ENCODE data around the gene TNKS2. TPM values are rescaled to one million over a fixed set of nuclear protein-coding genes. Genes with fewer than 3 reads are reported as not detected.

The TNKS2 gene
- total and polyA plus RNA-seq, 7 donors: 6.3 to 49.5 (median 29.8) TPM

DNA sequence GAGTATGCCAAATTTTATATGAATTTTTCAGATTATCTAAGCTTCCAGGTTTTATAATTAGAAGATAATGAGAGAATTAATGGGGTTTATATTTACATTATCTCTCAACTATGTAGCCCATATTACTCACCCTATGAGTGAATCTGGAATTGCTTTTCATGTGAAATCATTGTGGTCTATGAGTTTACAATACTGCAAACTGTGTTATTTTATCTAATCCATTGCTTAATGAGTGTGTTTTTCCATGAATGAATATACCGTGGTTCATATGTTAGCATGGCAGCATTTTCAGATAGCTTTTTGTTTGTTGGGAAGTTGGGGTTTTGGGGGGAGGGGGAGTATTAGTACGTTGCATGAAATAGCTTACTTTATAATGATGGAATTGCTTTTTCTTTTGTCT is 66.5 kb downstream of the TNKS2 start:
- TF ChIP-seq, protein P1, sequence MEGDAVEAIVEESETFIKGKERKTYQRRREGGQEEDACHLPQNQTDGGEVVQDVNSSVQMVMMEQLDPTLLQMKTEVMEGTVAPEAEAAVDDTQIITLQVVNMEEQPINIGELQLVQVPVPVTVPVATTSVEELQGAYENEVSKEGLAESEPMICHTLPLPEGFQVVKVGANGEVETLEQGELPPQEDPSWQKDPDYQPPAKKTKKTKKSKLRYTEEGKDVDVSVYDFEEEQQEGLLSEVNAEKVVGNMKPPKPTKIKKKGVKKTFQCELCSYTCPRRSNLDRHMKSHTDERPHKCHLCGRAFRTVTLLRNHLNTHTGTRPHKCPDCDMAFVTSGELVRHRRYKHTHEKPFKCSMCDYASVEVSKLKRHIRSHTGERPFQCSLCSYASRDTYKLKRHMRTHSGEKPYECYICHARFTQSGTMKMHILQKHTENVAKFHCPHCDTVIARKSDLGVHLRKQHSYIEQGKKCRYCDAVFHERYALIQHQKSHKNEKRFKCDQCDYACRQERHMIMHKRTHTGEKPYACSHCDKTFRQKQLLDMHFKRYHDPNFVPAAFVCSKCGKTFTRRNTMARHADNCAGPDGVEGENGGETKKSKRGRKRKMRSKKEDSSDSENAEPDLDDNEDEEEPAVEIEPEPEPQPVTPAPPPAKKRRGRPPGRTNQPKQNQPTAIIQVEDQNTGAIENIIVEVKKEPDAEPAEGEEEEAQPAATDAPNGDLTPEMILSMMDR (IDR thresholded peaks at IDR 0.05): no peak
- DNase-seq (no peak), ATAC-seq (no peak)
- Histone ChIP-seq H3K27me3 (ENCODE audit: insufficient read depth in 3 of 3, low read length in 2 of 3) (no peaks in the 10 kb centered on the region), H3K4me3 (no peak overlapping the region), H3K4me1 (no peaks in the 10 kb centered on the region), H3K9me3 (no peaks in the 10 kb centered on the region), H3K36me3 (ENCODE audit: insufficient read depth in 1 of 2, low read depth in 1 of 2) (peaks cover 11 to 74% of the 10 kb centered on the region in 2 donors), H3K27ac (no peak overlapping the region)
- WGBS, 3 donors: 66 to 83% (median 76%) methylated on average over 2 of the region's 2 CpGs
- intact Hi-C loops (cut with DNase I): loop anchor here (5.0 to 10.0 kb wide), 2 partner anchors 42 to 610 kb away; no protein-coding TSS in a partner anchor

DNA sequence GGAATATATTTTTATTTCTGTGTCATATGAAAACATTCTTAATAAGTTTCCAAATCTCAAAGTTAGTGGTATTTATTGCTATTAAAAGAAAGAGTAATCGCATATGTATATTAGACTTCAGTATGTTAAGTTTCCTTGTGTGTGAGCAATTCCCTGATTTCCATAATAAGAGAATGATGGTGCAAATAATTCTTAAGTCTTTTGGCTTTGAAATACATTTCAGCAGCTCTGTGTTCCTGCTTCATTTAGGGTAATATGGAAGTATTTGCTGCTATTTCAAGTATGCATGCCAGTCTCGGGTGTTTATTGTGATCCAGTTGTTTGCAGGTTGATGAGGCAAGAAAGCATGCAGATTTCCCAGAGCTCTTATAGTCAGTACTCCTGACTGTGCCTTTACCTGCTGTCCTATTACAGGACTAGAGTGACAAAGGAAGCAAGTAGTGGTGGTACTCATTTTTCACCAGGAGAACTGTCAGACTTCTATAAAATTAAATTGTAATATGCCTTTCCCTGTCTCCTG is 67.4 kb downstream of the TNKS2 start:
- TF ChIP-seq, protein P1 (IDR thresholded peaks at IDR 0.05): no peak
- ATAC-seq (no peak), DNase-seq (no peak)
- H3K36me3 ChIP-seq (ENCODE audit: insufficient read depth in 1 of 2, low read depth in 1 of 2): peaks cover 6 to 66% of the 10 kb centered on the region in 2 donors
- no peaks in the 10 kb centered on the region for H3K9me3 ChIP-seq
- no peaks in the 10 kb centered on the region for H3K4me1 ChIP-seq
- no peak overlapping the region for H3K27ac ChIP-seq
- 68 to 74% (median 73%) methylated on average over 2 of the region's 2 CpGs for WGBS, 3 donors
- no peaks in the 10 kb centered on the region for H3K27me3 ChIP-seq (ENCODE audit: insufficient read depth in 3 of 3, low read length in 2 of 3)
- no peak overlapping the region for H3K4me3 ChIP-seq
- intact Hi-C loops (cut with DNase I): loop anchor here in 1 of 2 donors (10.0 kb wide), 1 partner anchor 609 kb away; no protein-coding TSS in a partner anchor

DNA sequence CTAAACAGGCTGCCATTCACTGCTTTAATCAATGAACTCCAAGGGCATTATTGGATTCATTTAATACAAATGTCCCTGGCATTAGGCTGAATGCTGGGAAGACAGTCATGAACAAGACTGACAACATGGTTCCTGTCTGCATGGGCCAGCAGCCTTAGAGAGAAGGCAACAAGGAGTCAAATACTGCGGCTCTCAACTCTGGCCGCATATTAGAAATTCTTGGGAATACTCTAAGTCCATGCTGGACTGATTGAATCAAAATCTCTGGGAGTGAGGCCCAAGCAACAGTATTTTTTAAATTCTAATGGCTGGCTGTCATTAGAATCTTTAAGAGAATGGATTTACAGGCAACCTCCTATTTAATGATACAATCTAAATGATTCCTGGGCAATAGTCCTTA is 76.9 kb downstream of the TNKS2 start:
- DNase-seq (no peak), ATAC-seq (no peak)
- Histone ChIP-seq H3K27me3 (ENCODE audit: insufficient read depth in 3 of 3, low read length in 2 of 3) (no peaks in the 10 kb centered on the region), H3K9me3 (no peaks in the 10 kb centered on the region), H3K4me1 (no peaks in the 10 kb centered on the region), H3K27ac (no peak overlapping the region), H3K36me3 (ENCODE audit: insufficient read depth in 1 of 2, low read depth in 1 of 2) (no peaks in the 10 kb centered on the region), H3K4me3 (no peak overlapping the region)
- intact Hi-C loops (cut with DNase I): no loop called here
- WGBS, 3 donors: 88 to 95% (median 93%) methylated on average over 2 of the region's 2 CpGs
- TF ChIP-seq, protein P1 (IDR thresholded peaks at IDR 0.05): no peak

DNA sequence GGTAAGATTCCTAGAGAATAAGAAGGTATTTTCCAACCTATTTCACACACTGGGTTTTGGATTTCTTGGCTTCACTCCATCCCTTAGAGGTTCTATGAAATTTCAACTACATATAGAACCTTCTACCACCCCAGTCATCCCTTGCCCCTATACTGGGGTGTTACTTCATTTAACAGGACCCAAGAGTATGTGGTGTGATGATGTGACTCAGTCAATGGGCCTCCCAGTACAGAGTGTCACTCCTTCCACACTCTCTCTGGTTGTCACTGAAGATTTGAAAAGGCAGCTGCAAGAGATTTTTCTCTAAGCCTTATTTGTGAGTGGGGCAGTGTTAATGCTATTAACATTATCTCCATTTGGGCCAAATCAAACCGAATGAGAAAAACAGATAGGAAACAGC is 77.6 kb downstream of the TNKS2 start:
- Histone ChIP-seq H3K4me3 (no peak overlapping the region), H3K36me3 (ENCODE audit: insufficient read depth in 1 of 2, low read depth in 1 of 2) (no peaks in the 10 kb centered on the region), H3K4me1 (no peaks in the 10 kb centered on the region), H3K27ac (no peak overlapping the region), H3K27me3 (ENCODE audit: insufficient read depth in 3 of 3, low read length in 2 of 3) (no peaks in the 10 kb centered on the region), H3K9me3 (no peaks in the 10 kb centered on the region)
- TF ChIP-seq, protein P1 (IDR thresholded peaks at IDR 0.05): no peak
- DNase-seq: no peak
- intact Hi-C loops (cut with DNase I): no loop called here
- ATAC-seq: peak in 3 of 4 donors; percentile 33 to 44 (median 40)
- WGBS, 3 donors: 28 to 41% (median 33%) methylated on average over 1 of the region's 1 CpG
